HepG2 (cell line): Measurements from ENCODE around the gene ETFA.

Experiments used
- CTCF ChIP-seq: sonication (generic); formaldehyde crosslinking; IDR thresholded peaks from 2 replicates; pipeline ENCODE4 v1.5.0; 2020; ENCODE audit warnings: mild to moderate bottlenecking, missing genetic modification reagents, moderate library complexity
- FIP1L1 ChIP-seq: fragments of 200-400 bp; formaldehyde crosslinking; IDR thresholded peaks from 2 replicates; pipeline ENCODE4 v1.6.1; 2018; ENCODE audit warnings: low read depth, mild to moderate bottlenecking, low read length, moderate library complexity, borderline replicate concordance; ENCODE audit not compliant: insufficient read depth
- HMGXB4 ChIP-seq, 2 experiments: sonication (generic) in 1 of 2; formaldehyde crosslinking in 1 of 2; IDR thresholded peaks; 2 replicates each; pipeline versions ENCODE4 v1.4.0 to v1.6.1; 2018 to 2020; ENCODE audit warnings: missing genetic modification reagents in 2 of 2, borderline replicate concordance in 1 of 2, low read depth in 1 of 2, mild to moderate bottlenecking in 1 of 2, missing biosample characterization in 1 of 2
- MXI1 ChIP-seq: IDR thresholded peaks from 3 replicates; pipeline ENCODE4 v1.6.1; 2012; ENCODE audit warnings: low read depth, low read length, inconsistent platforms, borderline replicate concordance
- RAD21 ChIP-seq: fragments of 450-650 bp; formaldehyde crosslinking; IDR thresholded peaks from 2 replicates; pipeline ENCODE4 v1.5.0; 2020; ENCODE audit warnings: mild to moderate bottlenecking
- ZNF225 ChIP-seq: sonication (generic); formaldehyde crosslinking; IDR thresholded peaks from 2 replicates; pipeline ENCODE4 v1.4.0; 2020; ENCODE audit warnings: mild to moderate bottlenecking, missing genetic modification reagents
- ZNF326 ChIP-seq: sonication (generic); formaldehyde crosslinking; IDR thresholded peaks from 2 replicates; pipeline ENCODE4 v1.4.0; 2020; ENCODE audit warnings: missing genetic modification reagents, borderline replicate concordance
- ZNF768 ChIP-seq: sonication (generic); formaldehyde crosslinking; IDR thresholded peaks from 2 replicates; pipeline ENCODE4 v1.4.0; 2020; ENCODE audit warnings: missing genetic modification reagents

- peak; percentile 82; the same call in 2 of the 3 replicates for TF ChIP-seq MXI1
- 0 out of 2 replicates have a peak, but pooled peaks have one; percentile 4 for TF ChIP-seq CTCF
- TF ChIP-seq RAD21 (CRISPR knock-in tag) = no peak
- peak; percentile 73 for TF ChIP-seq ZNF768 (CRISPR knock-in tag)
- peak; percentile 29; the same call in 1 of the 2 replicates for TF ChIP-seq FIP1L1
- TF ChIP-seq ZNF225 = no peak; the same call in none of the 2 replicates
- peak; percentile 80 to 85; a peak in 3 of 4 replicates for TF ChIP-seq HMGXB4 (CRISPR knock-in tag; IDR thresholded peaks at IDR 0.05; ENCODE audit: borderline replicate concordance in 1 of 2, low read depth in 1 of 2)
- TF ChIP-seq ZNF326 (CRISPR knock-in tag) = no peak
Observed at GRCh38 chr15:76311100-76311953, at the start of gene ETFA.
